K562 (cell line): Measurements from ENCODE around the gene ELMO3. TPM values are rescaled to one million over a fixed set of nuclear protein-coding genes. Genes with fewer than 3 reads are reported as not detected.
A peak's percentile ranks its signal among the peaks of the same experiment; 100 is the strongest.

ENCODE experiments used
- ATAC-seq: fragments of 200-7000 bp; cut with Tn5 transposase; 3 replicates; pipeline ENCODE4 v1.9.1; 2020; ENCODE audit warnings: moderate library complexity
- BruUV-seq: library from RNA; stranded (reverse); fragments of 400-500 nt; replicated peaks from 2 replicates; lab custom pipeline; 2021; lab: Mats Ljungman, UMichigan
- CTCF ChIA-PET: fragments of 300-600 bp; formaldehyde crosslinking; extraction: SDS; loops from one replicate; lab custom pipeline; 2021; ENCODE audit warnings: low intra/inter-chr PET ratio; lab: Yijun Ruan, JAX
- POLR2A ChIA-PET: fragments of 300-600, 350-650 bp; sonication (Branson Sonifier 250); formaldehyde crosslinking; extraction: SDS; loops from one replicate; lab custom pipeline; 2021; ENCODE audit warnings: antibody characterized with exemption, inconsistent platforms; lab: Yijun Ruan, JAX
- DNase-seq, 4 experiments: peaks; one replicate each; pipeline versions ENCODE4 v3.0.0 to v3.0.0-alpha.2; 2011 to 2018; ENCODE audit warnings: low spot score in 3 of 4, mixed read lengths in 3 of 4; ENCODE audit errors: extremely low read depth in 1 of 4
- FAIRE-seq: peaks from 2 replicates; lab custom pipeline; 2011; peaks lifted over from hg19 to GRCh38; lab: Jason Lieb, UNC
- H2AFZ ChIP-seq: 2 replicates; pipeline ENCODE4 v1.6.0; 2011; ENCODE audit warnings: low read depth, low read length, control low read depth, inconsistent platforms
- H3K27ac ChIP-seq: fragments of 200-600 bp; 3 replicates; pipeline ENCODE4 v1.8.0; 2011; ENCODE audit warnings: low read depth, mild to moderate bottlenecking, control low read depth, inconsistent platforms, low read length, moderate library complexity, mixed read lengths; ENCODE audit errors: extremely low read depth
- H3K27me3 ChIP-seq, 2 experiments: fragments of 300-600 bp in 1 of 2; 2 replicates in 1 of 2; 3 replicates in 1 of 2; pipeline versions ENCODE4 v1.6.0 to v1.8.0; 2011; ENCODE audit warnings: inconsistent platforms in 2 of 2, low read length in 2 of 2, mild to moderate bottlenecking in 1 of 2, mixed read lengths in 1 of 2, moderate library complexity in 1 of 2; ENCODE audit not compliant: control insufficient read depth in 2 of 2, insufficient read depth in 2 of 2
- H3K36me3 ChIP-seq: fragments of 300-600 bp; 3 replicates; pipeline ENCODE4 v1.8.0; 2011; ENCODE audit warnings: mild to moderate bottlenecking, low read length, inconsistent platforms; ENCODE audit not compliant: control insufficient read depth, insufficient read depth
- H3K4me1 ChIP-seq, 2 experiments: fragments of 200-600 bp in 1 of 2; replicated peaks in 1 of 2; 2 replicates in 1 of 2; 3 replicates in 1 of 2; pipeline versions ENCODE4 v1.5.1 to v1.8.0; 2011; ENCODE audit warnings: inconsistent platforms in 2 of 2, low read length in 2 of 2, mild to moderate bottlenecking in 1 of 2, mixed read lengths in 1 of 2, moderate library complexity in 1 of 2; ENCODE audit not compliant: control insufficient read depth in 2 of 2, insufficient read depth in 2 of 2
- H3K4me2 ChIP-seq: 2 replicates; pipeline ENCODE4 v1.6.1; 2011; ENCODE audit warnings: low read length, control low read depth, inconsistent platforms, mixed read lengths; ENCODE audit not compliant: insufficient read depth
- H3K4me3 ChIP-seq: fragments of 200-600 bp; sonication (generic), shearing (Covaris generic); 2 replicates; pipeline ENCODE4 v1.5.1; 2016; ENCODE audit warnings: control low read depth, inconsistent platforms
- H3K79me2 ChIP-seq: fragments of 200-600 bp; 3 replicates; pipeline ENCODE4 v1.8.0; 2011; ENCODE audit warnings: low read length, inconsistent platforms; ENCODE audit not compliant: control insufficient read depth, insufficient read depth
- H3K9ac ChIP-seq, 2 experiments: 2 replicates each; pipeline versions ENCODE4 v1.6.0 to v1.6.1; 2011; ENCODE audit warnings: low read depth in 2 of 2, low read length in 2 of 2, control low read depth in 1 of 2, inconsistent platforms in 1 of 2, mild to moderate bottlenecking in 1 of 2, mixed read lengths in 1 of 2; ENCODE audit not compliant: insufficient read depth in 1 of 2
- H3K9me1 ChIP-seq: one replicate; pipeline ENCODE4 v1.6.0; 2011; ENCODE audit warnings: inconsistent platforms, mild to moderate bottlenecking, low read length, moderate library complexity; ENCODE audit not compliant: control insufficient read depth, insufficient read depth
- H3K9me3 ChIP-seq: replicated peaks from 2 replicates; pipeline ENCODE4 v1.5.1; 2011; ENCODE audit warnings: low read depth, low read length, inconsistent platforms; ENCODE audit not compliant: control insufficient read depth, insufficient read depth
- H4K20me1 ChIP-seq: replicated peaks from 2 replicates; pipeline ENCODE4 v1.6.1; 2011; ENCODE audit warnings: low read length, inconsistent platforms, mixed read lengths; ENCODE audit not compliant: control insufficient read depth, insufficient read depth
- CREB5 ChIP-seq: fragments of 250-450 bp; sonication (Bioruptor Pico); IDR thresholded peaks from 2 replicates; pipeline ENCODE4 v1.5.0; 2020; ENCODE audit warnings: mild to moderate bottlenecking
- DDX20 ChIP-seq: fragments of 450-650 bp; IDR thresholded peaks from 2 replicates; pipeline ENCODE4 v1.6.1; 2016; ENCODE audit warnings: missing genetic modification characterization, low read depth, mild to moderate bottlenecking, missing compliant biosample characterization, moderate library complexity
- POLR2A ChIP-seq: fragments of 450-650 bp; conservative IDR thresholded peaks from 2 replicates; pipeline ENCODE4 v1.6.1; 2016
- POLR2AphosphoS5 ChIP-seq: IDR thresholded peaks from 2 replicates; pipeline ENCODE4 v1.6.1; 2011; ENCODE audit warnings: mild to moderate bottlenecking, low read depth, low read length, moderate library complexity; ENCODE audit not compliant: control insufficient read depth, insufficient read depth
- POLR2B ChIP-seq: fragments of 450-650 bp; IDR thresholded peaks from 2 replicates; pipeline ENCODE4 v1.6.1; 2018; ENCODE audit warnings: low read depth; ENCODE audit not compliant: partially characterized antibody
- POLR2G ChIP-seq: fragments of 200-400 bp; formaldehyde crosslinking; IDR thresholded peaks from 2 replicates; pipeline ENCODE4 v1.6.1; 2017; ENCODE audit warnings: low read depth, mild to moderate bottlenecking, antibody characterized with exemption, low read length, moderate library complexity
- SUPT5H ChIP-seq: fragments of 450-650 bp; IDR thresholded peaks from 2 replicates; pipeline ENCODE4 v1.6.1; 2016
- ZFP36 ChIP-seq: fragments of 150-350 bp; IDR thresholded peaks from 2 replicates; pipeline ENCODE4 v1.6.1; 2018; ENCODE audit warnings: low read length, low read depth; ENCODE audit not compliant: partially characterized antibody
- WGBS: fragments of 100-300 bp; shearing (Covaris generic); methylation state at CpG from one replicate; pipeline ENCODE4 v1.1.6; 2016; ENCODE audit warnings: low coverage, mixed read lengths; ENCODE audit not compliant: insufficient coverage; ENCODE audit errors: missing lambda C conversion rate; 5-methylcytosine and 5-hydroxymethylcytosine counted together
- in situ Hi-C: fragments of 300-500 bp; cut with MboI; formaldehyde crosslinking; loops from 4 replicates; pipeline ENCODE4 v1.15.0; 2018; ENCODE audit warnings: inconsistent platforms, mixed read lengths
- intact Hi-C: fragments of 100-400 bp; cut with micrococcal nuclease; formaldehyde crosslinking; loops from 2 replicates; pipeline ENCODE4 v1.14.2; 2022
- polyA plus RNA-seq, 8 experiments: library from polyadenylated mRNA; depleted of rRNA in 4 of 8; stranded (reverse) in 5 of 8; unstranded in 3 of 8; fragments of >200 nt; fragmentation: Nextera tagmentation in 2 of 8; fragmentation: Illumina TruSeq in 1 of 8; extraction: Ambion mirVana in 2 of 8; extraction: Trizol in 1 of 8; gene quantifications; 2 replicates each; pipeline versions ENCODE4 v1.2.1 to v1.2.3, GENCODE V29; 2011 to 2014; ENCODE audit warnings: inconsistent platforms in 1 of 8, missing spikeins in 1 of 8
- total RNA-seq, 7 experiments: library from RNA; depleted of rRNA in 6 of 7; stranded (reverse); fragments of >200 nt in 6 of 7; fragmentation: Illumina TruSeq in 2 of 7; extraction: Trizol in 2 of 7; gene quantifications; 2 replicates each; pipeline versions ENCODE4 v1.2.1 to v1.2.3, GENCODE V29; 2011 to 2021; ENCODE audit warnings: low replicate concordance in 1 of 7

The ELMO3 gene
- total and polyA plus RNA-seq, 9 of the 15 experiments (the other 6 are each of a cell fraction or from before 2014, with no cell fraction given): 0.04 to 5.1 (median 1.5) TPM

- H3K9me3 ChIP-seq: no peaks in the 10 kb centered on the region
- ChIA-PET POLR2A (interaction anchor here (0.6 to 2.4 kb wide), 5 partner anchors 8 to 41 kb away, joined by 3 to 14 read pairs (median 5); partner anchors contain the start of gene EXOC3L1), CTCF (no interaction called here)
- in situ Hi-C loops (no loop called here), intact Hi-C loops (no loop called here)
- peaks cover 85% of the 10 kb centered on the region; the same call in 2 of the 3 replicates for H3K36me3 ChIP-seq
- H3K9me1 ChIP-seq: no peaks in the 10 kb centered on the region
- no peaks in the 10 kb centered on the region for H3K27me3 ChIP-seq
- no peak for FAIRE-seq
- H3K4me3 ChIP-seq: no peak overlapping the region
- BruUV-seq: no TSS peak
- WGBS: 93% methylated on average over 9 of the region's 12 CpGs
- DNase-seq: no peak
- H3K4me2 ChIP-seq: no peak overlapping the region
- H3K79me2 ChIP-seq: peaks cover 21% of the 10 kb centered on the region
- no peak overlapping the region; a peak in 1 of 4 replicates for H3K9ac ChIP-seq
- TF ChIP-seq POLR2AphosphoS5: 0 out of 2 replicates have a peak, but pooled peaks have one; percentile 10
- peak; percentile 32 for TF ChIP-seq POLR2B
- no peak for TF ChIP-seq DDX20
- TF ChIP-seq SUPT5H: peak; percentile 39; the same call in 1 of the 2 replicates
- peak; percentile 25; the same call in 1 of the 2 replicates for TF ChIP-seq POLR2G
- no peak for TF ChIP-seq CREB5 (CRISPR knock-in tag)
- TF ChIP-seq POLR2A: peak; percentile 46
- no peak for TF ChIP-seq ZFP36
- H3K4me1 ChIP-seq: peaks cover 13 to 30% of the 10 kb centered on the region in 2 experiments; a peak in 4 of 5 replicates
- peaks cover under 1% of the 10 kb centered on the region; the same call in 1 of the 2 replicates for H4K20me1 ChIP-seq
- no peak overlapping the region for H3K27ac ChIP-seq
- H2AFZ ChIP-seq: no peak overlapping the region
- ATAC-seq: no peak
Observed at GRCh38 chr16:67230809-67231660, 32.1 kb downstream of the ELMO3 start.
